ENCODE measurements around the gene CDCA4.

CDCA4 gene

DNA sequence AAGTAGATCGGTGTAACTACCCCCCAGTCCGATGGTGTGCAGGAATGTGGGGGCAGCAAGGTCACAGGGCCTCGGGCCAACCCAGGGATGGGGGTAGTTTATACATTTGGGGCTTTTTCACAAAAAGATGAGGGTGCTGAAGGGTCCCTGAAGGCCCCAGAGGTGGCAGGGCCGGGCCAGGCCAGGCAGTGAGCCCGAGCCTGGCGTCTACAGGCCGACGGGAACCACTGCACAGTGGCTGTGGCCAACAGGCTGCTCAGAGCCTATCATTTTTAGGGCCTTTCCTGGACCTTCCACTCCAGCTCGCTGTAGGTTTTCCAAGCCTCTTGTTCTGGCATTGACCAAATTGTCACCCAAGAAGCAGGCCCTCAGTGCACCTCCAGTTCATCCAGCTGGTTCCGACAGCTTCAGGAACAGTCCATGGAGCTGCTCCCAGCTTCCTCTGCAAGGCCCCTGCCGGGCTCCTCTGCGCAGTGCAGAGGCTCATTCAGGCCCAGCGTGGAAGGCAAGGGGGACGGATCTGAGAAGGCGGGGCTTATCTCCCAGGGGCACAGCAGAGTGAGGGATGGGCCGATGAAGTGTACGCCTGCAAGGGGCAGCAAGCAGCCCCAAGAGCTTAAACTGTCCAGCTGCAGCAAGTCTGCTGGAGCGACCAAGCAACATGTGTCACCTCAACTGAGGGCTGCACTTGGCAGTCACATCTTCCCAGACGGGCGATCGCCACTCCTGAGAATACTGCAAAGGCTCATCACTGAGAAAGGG lies 13.9 kb downstream of the CDCA4 start:
- no peaks in the 10 kb centered on the region for H3K9me3 ChIP-seq (ENCODE audit: control insufficient read depth in 5 of 5, low read length in 5 of 5)
- no peak overlapping the region for H3K9ac ChIP-seq (ENCODE audit: low read length in 5 of 5)
- peaks cover 0 to 34% (median 22%) of the 10 kb centered on the region in 5 donors for H3K36me3 ChIP-seq (ENCODE audit: control insufficient read depth in 5 of 5, insufficient read depth in 5 of 5, low read length in 5 of 5)
- no peaks in the 10 kb centered on the region for H3K4me1 ChIP-seq (ENCODE audit: control insufficient read depth in 5 of 5, insufficient read depth in 5 of 5, low read length in 5 of 5)
- no peak overlapping the region for H3K27ac ChIP-seq (ENCODE audit: low read depth, low read length)
- no peak overlapping the region for H3K4me3 ChIP-seq (ENCODE audit: low read depth in 1 of 5, low read length in 5 of 5)
- H3K27me3 ChIP-seq (ENCODE audit: control insufficient read depth in 5 of 5, insufficient read depth in 4 of 5, low read length in 5 of 5): no peaks in the 10 kb centered on the region

DNA sequence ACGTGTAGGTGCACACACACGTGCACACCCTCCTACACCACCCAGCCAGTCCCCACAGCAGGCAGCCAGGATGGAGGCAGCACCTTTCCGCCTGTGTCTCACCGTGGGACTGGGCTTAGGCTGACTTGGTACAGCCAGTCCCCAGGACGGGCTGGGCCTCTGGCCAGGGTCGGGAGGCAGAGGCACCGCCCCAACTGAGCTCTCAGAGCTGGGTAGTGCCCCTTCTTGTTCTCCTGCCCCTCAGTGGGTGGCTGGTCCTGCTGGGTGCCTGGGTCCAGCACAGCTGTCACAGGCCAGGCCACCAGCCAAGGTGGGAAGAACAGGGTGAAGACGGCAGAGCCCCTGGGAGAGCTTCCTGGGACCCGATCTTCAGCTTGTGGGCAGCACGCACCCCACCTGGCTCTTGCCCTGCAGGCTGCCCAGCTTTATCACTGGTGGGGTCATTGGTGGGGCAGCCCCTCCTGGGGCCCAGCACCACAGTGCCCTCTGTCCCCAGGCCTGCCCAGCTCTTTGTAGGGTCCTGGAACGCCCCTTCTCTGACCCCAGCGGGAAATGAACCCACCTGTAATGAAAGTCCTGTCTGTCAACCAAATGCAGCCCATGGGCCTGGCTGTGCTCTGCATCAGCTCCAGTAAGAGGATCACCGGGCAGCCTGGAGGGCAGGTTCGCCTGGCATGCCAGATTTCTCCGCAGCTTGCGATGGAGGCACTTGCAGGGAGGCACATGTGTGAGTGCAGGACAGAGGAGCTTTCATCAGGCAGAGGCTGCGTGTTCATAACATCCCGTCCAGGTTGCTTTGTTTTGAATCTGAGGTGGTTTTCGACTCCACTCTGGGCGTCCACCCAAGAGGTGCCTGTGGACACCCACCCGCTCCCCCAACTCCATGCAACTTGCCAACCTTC lies 14.7 kb downstream of the CDCA4 start:
- no peak overlapping the region for H3K9ac ChIP-seq (ENCODE audit: low read length in 5 of 5)
- no peaks in the 10 kb centered on the region for H3K27me3 ChIP-seq (ENCODE audit: control insufficient read depth in 5 of 5, insufficient read depth in 4 of 5, low read length in 5 of 5)
- no peaks in the 10 kb centered on the region for H3K9me3 ChIP-seq (ENCODE audit: control insufficient read depth in 5 of 5, low read length in 5 of 5)
- no peak overlapping the region for H3K27ac ChIP-seq (ENCODE audit: low read depth, low read length)
- no peaks in the 10 kb centered on the region for H3K4me1 ChIP-seq (ENCODE audit: control insufficient read depth in 5 of 5, insufficient read depth in 5 of 5, low read length in 5 of 5)
- peaks cover 0 to 27% (median 17%) of the 10 kb centered on the region in 5 donors for H3K36me3 ChIP-seq (ENCODE audit: control insufficient read depth in 5 of 5, insufficient read depth in 5 of 5, low read length in 5 of 5)
- no peak overlapping the region for H3K4me3 ChIP-seq (ENCODE audit: low read depth in 1 of 5, low read length in 5 of 5)

DNA sequence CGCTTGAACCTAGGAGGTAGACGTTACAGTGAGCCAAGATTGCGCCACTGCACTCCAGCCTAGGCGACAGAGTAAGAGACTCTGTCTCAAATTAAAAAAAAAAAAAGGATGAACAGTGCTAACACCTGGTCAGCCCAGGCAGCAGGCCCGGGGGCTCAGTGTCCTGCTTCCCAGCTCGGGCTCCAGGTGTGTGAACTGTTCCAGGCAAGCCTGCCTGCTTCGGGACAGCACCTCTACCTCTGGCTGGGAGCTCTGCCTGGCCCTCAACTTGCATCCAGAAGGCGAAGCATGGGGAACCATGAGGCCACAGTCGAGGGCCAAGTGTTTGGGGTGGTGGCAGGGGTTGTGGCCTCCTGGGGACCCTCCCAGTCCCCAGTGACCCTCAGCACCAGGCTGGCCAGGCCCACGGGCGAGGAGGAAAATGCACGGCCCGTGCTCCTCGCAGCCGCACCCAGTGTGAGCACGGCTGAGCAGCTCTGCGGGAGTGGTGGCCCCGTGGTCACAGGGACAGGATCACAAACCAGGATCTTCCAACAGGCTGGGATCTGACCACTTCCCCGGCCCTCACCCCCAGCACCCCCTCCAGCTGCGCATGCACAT lies 15.5 kb downstream of the CDCA4 start:
- Histone ChIP-seq H3K9ac (ENCODE audit: low read length in 5 of 5) (no peak overlapping the region), H3K27me3 (ENCODE audit: control insufficient read depth in 5 of 5, insufficient read depth in 4 of 5, low read length in 5 of 5) (no peaks in the 10 kb centered on the region), H3K4me3 (ENCODE audit: low read depth in 1 of 5, low read length in 5 of 5) (no peak overlapping the region), H3K36me3 (ENCODE audit: control insufficient read depth in 5 of 5, insufficient read depth in 5 of 5, low read length in 5 of 5) (peaks cover 0 to 22% (median 12%) of the 10 kb centered on the region in 5 donors), H3K27ac (ENCODE audit: low read depth, low read length) (no peak overlapping the region), H3K9me3 (ENCODE audit: control insufficient read depth in 5 of 5, low read length in 5 of 5) (no peaks in the 10 kb centered on the region), H3K4me1 (ENCODE audit: control insufficient read depth in 5 of 5, insufficient read depth in 5 of 5, low read length in 5 of 5) (no peaks in the 10 kb centered on the region)

DNA sequence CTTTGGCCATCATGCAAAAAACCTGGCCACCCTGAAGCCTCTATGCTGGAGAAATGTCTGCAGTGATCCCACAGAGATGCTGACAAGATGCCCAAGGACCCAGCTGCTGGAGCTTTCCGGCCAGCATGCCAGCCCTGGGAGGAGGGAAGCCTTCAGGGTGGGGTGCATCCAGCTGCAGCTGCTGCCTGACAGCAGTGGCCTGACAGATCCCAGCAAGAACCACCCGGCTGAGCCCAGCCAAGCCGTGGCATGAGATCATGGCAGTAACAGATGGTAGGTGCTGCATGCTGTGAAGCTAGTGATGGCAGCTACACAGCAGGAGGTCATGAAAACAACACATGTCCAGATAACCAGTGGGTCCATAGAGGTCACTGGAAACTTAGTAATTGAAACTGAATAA lies 21.5 kb downstream of the CDCA4 start:
- Histone ChIP-seq H3K4me1 (ENCODE audit: control insufficient read depth in 5 of 5, insufficient read depth in 5 of 5, low read length in 5 of 5) (no peaks in the 10 kb centered on the region), H3K27ac (ENCODE audit: low read depth, low read length) (no peak overlapping the region), H3K9me3 (ENCODE audit: control insufficient read depth in 5 of 5, low read length in 5 of 5) (peaks cover 0 to 5% (median 0%) of the 10 kb centered on the region in 5 donors)

DNA sequence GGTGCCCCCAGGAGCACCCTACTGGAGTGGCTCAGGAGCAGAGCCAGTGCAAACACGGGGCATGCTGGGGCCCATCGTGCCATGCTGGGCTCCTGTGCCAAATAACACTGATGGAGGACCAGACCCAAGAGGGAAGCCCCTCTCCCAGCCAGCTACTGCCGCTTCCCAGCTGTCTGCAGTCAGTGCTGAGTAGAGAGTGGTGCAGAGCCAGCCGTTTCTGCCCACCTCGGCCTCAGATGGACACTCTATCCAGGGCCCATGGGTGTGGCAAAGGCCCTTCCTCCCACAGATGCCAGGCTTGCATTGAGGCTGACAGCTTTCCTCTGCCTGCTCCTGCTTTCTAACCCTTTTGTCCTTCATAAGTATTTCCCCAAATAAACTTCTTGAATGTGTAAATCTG lies 22.1 kb downstream of the CDCA4 start:
- no peaks in the 10 kb centered on the region for H3K27me3 ChIP-seq (ENCODE audit: control insufficient read depth in 5 of 5, insufficient read depth in 4 of 5, low read length in 5 of 5)
- no peak overlapping the region for H3K4me3 ChIP-seq (ENCODE audit: low read depth in 1 of 5, low read length in 5 of 5)
- peaks cover 0 to 5% (median 0%) of the 10 kb centered on the region in 5 donors for H3K9me3 ChIP-seq (ENCODE audit: control insufficient read depth in 5 of 5, low read length in 5 of 5)
- no peaks in the 10 kb centered on the region for H3K4me1 ChIP-seq (ENCODE audit: control insufficient read depth in 5 of 5, insufficient read depth in 5 of 5, low read length in 5 of 5)
- no peak overlapping the region for H3K9ac ChIP-seq (ENCODE audit: low read length in 5 of 5)
- no peak overlapping the region for H3K27ac ChIP-seq (ENCODE audit: low read depth, low read length)
- H3K36me3 ChIP-seq (ENCODE audit: control insufficient read depth in 5 of 5, insufficient read depth in 5 of 5, low read length in 5 of 5): peaks cover 0 to 20% (median 7%) of the 10 kb centered on the region in 5 donors

More for the DNA sequence above, 21.5 kb downstream of the CDCA4 start:
- peaks cover 0 to 14% (median 3%) of the 10 kb centered on the region in 5 donors for H3K36me3 ChIP-seq (ENCODE audit: control insufficient read depth in 5 of 5, insufficient read depth in 5 of 5, low read length in 5 of 5)
- no peaks in the 10 kb centered on the region for H3K27me3 ChIP-seq (ENCODE audit: control insufficient read depth in 5 of 5, insufficient read depth in 4 of 5, low read length in 5 of 5)
- no peak overlapping the region for H3K9ac ChIP-seq (ENCODE audit: low read length in 5 of 5)
- H3K4me3 ChIP-seq (ENCODE audit: low read depth in 1 of 5, low read length in 5 of 5): no peak overlapping the region

DNA sequence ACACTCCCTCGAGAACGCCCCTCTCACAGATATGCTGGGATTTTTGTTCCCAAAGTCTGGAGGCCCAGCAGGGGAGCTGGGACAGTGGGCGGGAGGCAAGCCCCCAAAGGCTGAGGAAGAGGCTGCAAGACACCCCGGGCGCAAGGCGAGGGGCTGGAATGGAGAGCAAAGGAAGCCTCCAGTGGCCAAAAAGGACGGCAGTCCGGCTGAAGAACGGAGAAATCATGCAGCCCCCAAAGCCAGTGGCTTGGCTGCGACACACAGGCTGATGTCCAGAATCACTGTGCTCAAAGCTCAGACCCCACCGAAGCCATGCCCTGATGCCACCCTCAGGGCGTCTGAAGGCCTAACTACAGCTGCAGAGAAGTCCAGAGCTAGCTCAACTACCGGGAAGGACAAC lies 24.4 kb downstream of the CDCA4 start:
- no peaks in the 10 kb centered on the region for H3K4me1 ChIP-seq (ENCODE audit: control insufficient read depth in 5 of 5, insufficient read depth in 5 of 5, low read length in 5 of 5)
- no peaks in the 10 kb centered on the region for H3K27me3 ChIP-seq (ENCODE audit: control insufficient read depth in 5 of 5, insufficient read depth in 4 of 5, low read length in 5 of 5)
- peaks cover 0 to 43% (median 19%) of the 10 kb centered on the region in 5 donors for H3K36me3 ChIP-seq (ENCODE audit: control insufficient read depth in 5 of 5, insufficient read depth in 5 of 5, low read length in 5 of 5)
- H3K9me3 ChIP-seq (ENCODE audit: control insufficient read depth in 5 of 5, low read length in 5 of 5): peaks cover 0 to 5% (median 0%) of the 10 kb centered on the region in 5 donors
- no peak overlapping the region for H3K27ac ChIP-seq (ENCODE audit: low read depth, low read length)
- no peak overlapping the region for H3K4me3 ChIP-seq (ENCODE audit: low read depth in 1 of 5, low read length in 5 of 5)
- no peak overlapping the region for H3K9ac ChIP-seq (ENCODE audit: low read length in 5 of 5)

DNA sequence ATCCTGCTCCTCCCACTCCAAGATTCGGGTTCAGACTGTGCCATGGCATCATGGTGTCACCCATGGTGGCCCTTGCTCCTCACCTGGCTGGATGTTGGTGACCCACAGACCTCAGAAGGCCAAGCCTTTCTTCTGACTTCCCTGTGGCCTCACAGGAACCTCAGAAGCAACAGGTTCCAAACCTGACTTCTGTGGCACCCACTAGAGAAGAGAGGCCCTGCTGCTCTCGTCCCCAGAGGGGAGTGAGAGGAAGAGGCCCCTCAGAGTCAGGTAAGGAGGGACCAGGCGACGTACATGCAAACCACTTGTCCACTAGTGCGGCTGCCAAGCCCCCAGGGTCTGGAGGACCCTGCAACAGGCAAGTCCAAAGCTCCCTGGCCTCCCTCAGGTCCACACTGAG lies 24.9 kb downstream of the CDCA4 start:
- Histone ChIP-seq H3K36me3 (ENCODE audit: control insufficient read depth in 5 of 5, insufficient read depth in 5 of 5, low read length in 5 of 5) (peaks cover 0 to 45% (median 19%) of the 10 kb centered on the region in 5 donors), H3K9ac (ENCODE audit: low read length in 5 of 5) (no peak overlapping the region), H3K9me3 (ENCODE audit: control insufficient read depth in 5 of 5, low read length in 5 of 5) (peaks cover 0 to 5% (median 0%) of the 10 kb centered on the region in 5 donors), H3K27me3 (ENCODE audit: control insufficient read depth in 5 of 5, insufficient read depth in 4 of 5, low read length in 5 of 5) (no peaks in the 10 kb centered on the region), H3K27ac (ENCODE audit: low read depth, low read length) (no peak overlapping the region), H3K4me3 (ENCODE audit: low read depth in 1 of 5, low read length in 5 of 5) (no peak overlapping the region), H3K4me1 (ENCODE audit: control insufficient read depth in 5 of 5, insufficient read depth in 5 of 5, low read length in 5 of 5) (no peaks in the 10 kb centered on the region)

DNA sequence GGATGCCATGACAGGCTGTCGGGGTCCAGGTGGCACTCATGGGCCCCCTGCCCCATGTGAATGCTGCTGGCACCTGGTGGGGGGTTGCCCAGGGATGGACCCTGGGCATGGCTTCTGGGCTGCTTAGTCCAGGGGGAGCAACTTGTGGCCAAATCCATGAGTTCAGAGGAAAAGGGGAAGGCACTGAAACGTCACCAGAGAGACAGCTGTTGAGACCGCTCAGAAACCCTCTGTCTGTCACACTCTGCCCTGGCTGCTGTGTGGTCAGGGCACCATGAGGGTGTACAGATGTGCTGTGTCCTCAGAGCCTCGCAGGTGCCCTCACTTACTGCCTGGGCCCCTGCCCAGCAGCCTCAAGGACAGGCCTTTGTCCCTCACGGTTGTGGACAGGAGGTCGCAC lies 25.9 kb downstream of the CDCA4 start:
- Histone ChIP-seq H3K27ac (ENCODE audit: low read depth, low read length) (no peak overlapping the region), H3K4me1 (ENCODE audit: control insufficient read depth in 5 of 5, insufficient read depth in 5 of 5, low read length in 5 of 5) (no peaks in the 10 kb centered on the region), H3K4me3 (ENCODE audit: low read depth in 1 of 5, low read length in 5 of 5) (no peak overlapping the region), H3K27me3 (ENCODE audit: control insufficient read depth in 5 of 5, insufficient read depth in 4 of 5, low read length in 5 of 5) (no peaks in the 10 kb centered on the region), H3K9me3 (ENCODE audit: control insufficient read depth in 5 of 5, low read length in 5 of 5) (peaks cover 0 to 5% (median 0%) of the 10 kb centered on the region in 5 donors), H3K9ac (ENCODE audit: low read length in 5 of 5) (no peak overlapping the region), H3K36me3 (ENCODE audit: control insufficient read depth in 5 of 5, insufficient read depth in 5 of 5, low read length in 5 of 5) (peaks cover 0 to 45% (median 19%) of the 10 kb centered on the region in 5 donors)

DNA sequence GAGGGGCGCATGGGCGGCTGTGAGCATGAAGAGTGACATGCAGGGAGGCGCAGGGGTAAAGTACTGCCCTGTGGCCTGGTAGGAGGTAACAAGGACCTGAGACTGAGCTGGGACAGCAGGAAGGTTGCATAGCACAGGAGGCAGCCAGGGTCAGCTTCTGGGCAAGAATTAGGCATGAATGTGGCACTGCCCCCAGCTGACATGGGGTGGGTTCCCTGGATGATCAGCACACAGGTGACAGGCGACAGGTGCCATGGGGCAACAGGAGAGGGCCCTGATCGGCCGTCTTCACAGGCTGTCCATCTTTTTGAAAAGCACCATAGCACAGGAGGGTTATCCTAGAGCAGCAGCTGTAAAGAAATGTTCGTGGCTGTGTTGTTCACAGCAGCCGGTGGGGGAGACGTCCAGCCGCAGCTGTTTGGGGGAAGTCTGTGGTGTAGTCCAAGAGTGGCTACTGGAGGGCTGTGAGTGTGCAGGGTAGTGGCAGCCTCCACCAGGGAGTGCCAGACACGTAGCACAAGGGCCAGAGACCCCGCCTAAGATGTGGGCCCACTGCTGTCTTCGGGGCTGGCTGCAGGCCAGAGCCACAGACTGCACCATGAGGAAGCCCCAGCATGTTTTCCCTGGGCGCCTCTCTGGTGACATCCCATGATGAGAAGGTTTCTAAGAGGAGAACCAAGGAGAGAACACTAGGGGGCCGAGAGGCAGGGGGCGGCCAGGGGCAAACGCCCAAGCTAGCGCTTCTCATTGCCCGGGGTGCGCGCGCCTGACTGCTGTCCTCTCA lies 26.9 kb downstream of the CDCA4 start:
- H3K4me3 ChIP-seq (ENCODE audit: low read depth in 1 of 5, low read length in 5 of 5): no peak overlapping the region
- H3K9ac ChIP-seq (ENCODE audit: low read length in 5 of 5): no peak overlapping the region
- no peaks in the 10 kb centered on the region for H3K4me1 ChIP-seq (ENCODE audit: control insufficient read depth in 5 of 5, insufficient read depth in 5 of 5, low read length in 5 of 5)
- no peaks in the 10 kb centered on the region for H3K27me3 ChIP-seq (ENCODE audit: control insufficient read depth in 5 of 5, insufficient read depth in 4 of 5, low read length in 5 of 5)
- no peak overlapping the region for H3K27ac ChIP-seq (ENCODE audit: low read depth, low read length)
- H3K36me3 ChIP-seq (ENCODE audit: control insufficient read depth in 5 of 5, insufficient read depth in 5 of 5, low read length in 5 of 5): peaks cover 0 to 47% (median 19%) of the 10 kb centered on the region in 5 donors
- H3K9me3 ChIP-seq (ENCODE audit: control insufficient read depth in 5 of 5, low read length in 5 of 5): no peaks in the 10 kb centered on the region
